Neuronal stem cell (in vitro differentiated cells): ENCODE measurements around the gene CASP2.

ENCODE experiments used
- DNase-seq: peaks from one replicate; pipeline ENCODE4 v3.0.0-alpha.2; 2013; ENCODE audit warnings: low spot score
- H2AFZ ChIP-seq: one replicate; pipeline ENCODE4 v1.6.1; 2013; ENCODE audit warnings: mild to moderate bottlenecking, low read length, inconsistent platforms
- H2AK5ac ChIP-seq: 2 replicates; pipeline ENCODE4 v1.6.1; 2013; ENCODE audit warnings: low read depth, mild to moderate bottlenecking, inconsistent platforms, low read length, moderate library complexity, mixed read lengths
- H2BK120ac ChIP-seq: 2 replicates; pipeline ENCODE4 v1.6.1; 2013; ENCODE audit warnings: low read depth, mild to moderate bottlenecking, inconsistent platforms, low read length, moderate library complexity, mixed read lengths
- H2BK12ac ChIP-seq: one replicate; pipeline ENCODE4 v1.6.1; 2013; ENCODE audit warnings: low read length, inconsistent platforms
- H2BK15ac ChIP-seq: 2 replicates; pipeline ENCODE4 v1.6.1; 2013; ENCODE audit warnings: mild to moderate bottlenecking, low read length, inconsistent platforms, mixed read lengths
- H2BK5ac ChIP-seq: one replicate; pipeline ENCODE4 v1.6.1; 2013; ENCODE audit warnings: inconsistent platforms, mild to moderate bottlenecking, low read length, moderate library complexity
- H3K14ac ChIP-seq: one replicate; pipeline ENCODE4 v1.6.1; 2013; ENCODE audit warnings: low read length, inconsistent platforms
- H3K18ac ChIP-seq: 2 replicates; pipeline ENCODE4 v1.6.1; 2013; ENCODE audit warnings: low read length, inconsistent platforms
- H3K23ac ChIP-seq: 2 replicates; pipeline ENCODE4 v1.6.1; 2013; ENCODE audit warnings: low read depth, mild to moderate bottlenecking, mixed read lengths, low read length, inconsistent platforms; ENCODE audit not compliant: poor library complexity
- H3K27ac ChIP-seq: replicated peaks from 3 replicates; pipeline ENCODE4 v1.5.1; 2013; ENCODE audit warnings: low read length, inconsistent platforms
- H3K27me3 ChIP-seq, 3 experiments: 2 replicates each; pipeline ENCODE4 v1.6.1; 2013; ENCODE audit warnings: low read length in 3 of 3, mild to moderate bottlenecking in 2 of 3, inconsistent platforms in 1 of 3, low read depth in 1 of 3, mixed read lengths in 1 of 3, moderate library complexity in 1 of 3; ENCODE audit not compliant: control insufficient read depth in 3 of 3, insufficient read depth in 3 of 3
- H3K36me3 ChIP-seq, 2 donors: replicated peaks in 1 of 2; 2 replicates each; pipeline ENCODE4 v1.6.1; 2013; ENCODE audit warnings: low read length in 2 of 2; ENCODE audit not compliant: control insufficient read depth in 2 of 2, insufficient read depth in 2 of 2
- H3K4ac ChIP-seq: 2 replicates; pipeline ENCODE4 v1.6.1; 2013; ENCODE audit warnings: inconsistent platforms, mild to moderate bottlenecking, low read length, moderate library complexity
- H3K4me1 ChIP-seq, 2 donors: 1 replicate in 1 of 2; 2 replicates in 1 of 2; pipeline ENCODE4 v1.6.1; 2013; ENCODE audit warnings: low read length in 2 of 2, low read depth in 1 of 2; ENCODE audit not compliant: control insufficient read depth in 2 of 2, insufficient read depth in 1 of 2
- H3K4me2 ChIP-seq: one replicate; pipeline ENCODE4 v1.6.1; 2013; ENCODE audit warnings: mild to moderate bottlenecking, low read length, inconsistent platforms; ENCODE audit not compliant: insufficient read depth, poor library complexity, severe bottlenecking
- H3K4me3 ChIP-seq, 2 donors: 2 replicates each; pipeline ENCODE4 v1.5.1; 2013; ENCODE audit warnings: low read length in 2 of 2, mild to moderate bottlenecking in 2 of 2, inconsistent platforms in 1 of 2, moderate library complexity in 1 of 2
- H3K79me1 ChIP-seq: one replicate; pipeline ENCODE4 v1.6.1; 2013; ENCODE audit warnings: low read depth, mild to moderate bottlenecking, inconsistent platforms, low read length, moderate library complexity
- H3K9ac ChIP-seq: one replicate; pipeline ENCODE4 v1.6.1; 2013; ENCODE audit warnings: mild to moderate bottlenecking, low read depth, low read length, inconsistent platforms; ENCODE audit not compliant: poor library complexity
- H3K9me3 ChIP-seq, 2 donors: replicated peaks in 1 of 2; 2 replicates each; pipeline versions ENCODE3 to v1.6.1; 2013; ENCODE audit warnings: low read length in 2 of 2, mild to moderate bottlenecking in 2 of 2, inconsistent platforms in 1 of 2, low read depth in 1 of 2, mixed read lengths in 1 of 2, moderate library complexity in 1 of 2; ENCODE audit not compliant: control insufficient read depth in 2 of 2, insufficient read depth in 1 of 2
- H4K8ac ChIP-seq: one replicate; pipeline ENCODE4 v1.6.1; 2013; ENCODE audit warnings: low read depth, mild to moderate bottlenecking, inconsistent platforms, low read length, moderate library complexity
- H4K91ac ChIP-seq: one replicate; pipeline ENCODE4 v1.6.1; 2013; ENCODE audit warnings: low read length, low read depth, mild to moderate bottlenecking, inconsistent platforms; ENCODE audit not compliant: poor library complexity
- WGBS, 2 donors: extraction: QIAGEN DNeasy Blood & Tissue Kit; methylation state at CpG; one replicate each; pipeline ENCODE4 v1.1.7; 2013; ENCODE audit warnings: missing lambda C conversion rate in 2 of 2, mixed read lengths in 1 of 2; ENCODE audit not compliant: insufficient read length in 2 of 2, insufficient replicate concordance in 1 of 2; ENCODE audit errors: extremely low coverage in 2 of 2; 5-methylcytosine and 5-hydroxymethylcytosine counted together

CASP2 gene

GRCh38 chr7:143343596-143343995 lies 55.4 kb downstream of the CASP2 start:
- Histone ChIP-seq H3K4ac (no peak overlapping the region), H2BK15ac (no peak overlapping the region), H3K79me1 (no peaks in the 10 kb centered on the region), H3K14ac (no peak overlapping the region), H2BK120ac (no peak overlapping the region), H3K9me3 (no peaks in the 10 kb centered on the region), H3K4me2 (no peak overlapping the region), H2AFZ (no peak overlapping the region), H2BK5ac (no peak overlapping the region), H3K27me3 (peaks cover 0 to 37% (median 0%) of the 10 kb centered on the region in 3 experiments), H3K9ac (no peak overlapping the region), H3K36me3 (no peaks in the 10 kb centered on the region), H2BK12ac (no peak overlapping the region), H4K8ac (no peak overlapping the region), H3K23ac (no peak overlapping the region), H4K91ac (no peak overlapping the region), H3K4me1 (no peaks in the 10 kb centered on the region), H3K4me3 (no peak overlapping the region), H2AK5ac (no peak overlapping the region), H3K27ac (no peak overlapping the region), H3K18ac (no peak overlapping the region)
- no CpG with 5 or more reads among the region's 3 CpGs for WGBS, 2 donors
- no peak for DNase-seq

- Histone ChIP-seq H3K79me1 (no peaks in the 10 kb centered on the region), H3K4me1 (no peaks in the 10 kb centered on the region), H3K4me3 (no peak overlapping the region), H2BK15ac (peak overlapping the region; percentile 69), H3K4me2 (peak overlapping the region; percentile 56), H2AK5ac (no peak overlapping the region), H2BK5ac (no peak overlapping the region), H4K8ac (no peak overlapping the region), H4K91ac (no peak overlapping the region), H3K18ac (peak overlapping the region; percentile 77), H3K14ac (no peak overlapping the region), H3K27ac (no peak overlapping the region), H2AFZ (peak overlapping the region; percentile 67), H3K4ac (no peak overlapping the region), H2BK12ac (peak overlapping the region; percentile 65), H3K27me3 (peaks cover 0 to 35% (median 0%) of the 10 kb centered on the region in 3 experiments), H3K9me3 (no peaks in the 10 kb centered on the region), H3K36me3 (no peaks in the 10 kb centered on the region), H2BK120ac (no peak overlapping the region), H3K9ac (peak overlapping the region; percentile 14), H3K23ac (peak overlapping the region; percentile 36)
- WGBS, 2 donors, result no CpG with 5 or more reads among the region's 35 CpGs
- DNase-seq, result peak; percentile 57
These were observed 57.3 kb downstream of the CASP2 start for GRCh38 chr7:143345428-143345900.

- Histone ChIP-seq H2AK5ac (no peak overlapping the region), H3K9ac (no peak overlapping the region), H3K9me3 (no peaks in the 10 kb centered on the region), H3K36me3 (no peaks in the 10 kb centered on the region), H3K14ac (no peak overlapping the region), H3K4me1 (peaks cover 1% of the 10 kb centered on the region in 2 donors), H3K4me2 (no peak overlapping the region), H2BK12ac (no peak overlapping the region), H3K79me1 (no peaks in the 10 kb centered on the region), H3K23ac (no peak overlapping the region), H3K18ac (no peak overlapping the region), H3K27ac (no peak overlapping the region), H2BK15ac (no peak overlapping the region), H3K4me3 (no peak overlapping the region), H4K91ac (no peak overlapping the region), H2AFZ (no peak overlapping the region), H4K8ac (no peak overlapping the region), H2BK120ac (no peak overlapping the region), H2BK5ac (no peak overlapping the region), H3K4ac (no peak overlapping the region), H3K27me3 (peaks cover 0 to 35% (median 0%) of the 10 kb centered on the region in 3 experiments)
- no CpG with 5 or more reads among the region's 4 CpGs for WGBS, 2 donors
- DNase-seq, result no peak
These were observed 57.9 kb downstream of the CASP2 start for GRCh38 chr7:143346018-143346417.

- Histone ChIP-seq H2BK15ac (no peak overlapping the region), H2BK12ac (no peak overlapping the region), H2AFZ (no peak overlapping the region), H2AK5ac (no peak overlapping the region), H4K8ac (no peak overlapping the region), H3K79me1 (no peaks in the 10 kb centered on the region), H3K27ac (no peak overlapping the region), H3K18ac (no peak overlapping the region), H3K23ac (no peak overlapping the region), H3K36me3 (no peaks in the 10 kb centered on the region), H3K4me1 (peaks cover 14 to 18% of the 10 kb centered on the region in 2 donors), H3K14ac (no peak overlapping the region), H3K9me3 (no peaks in the 10 kb centered on the region), H3K4ac (no peak overlapping the region), H3K4me3 (no peak overlapping the region), H2BK5ac (no peak overlapping the region), H4K91ac (no peak overlapping the region), H3K9ac (no peak overlapping the region), H3K4me2 (no peak overlapping the region), H2BK120ac (no peak overlapping the region), H3K27me3 (peaks cover 0 to 35% (median 0%) of the 10 kb centered on the region in 3 experiments)
- no peak for DNase-seq
- no CpG with 5 or more reads among the region's 5 CpGs for WGBS, 2 donors
These were observed 59.8 kb downstream of the CASP2 start for GRCh38 chr7:143347950-143348349.
